ENCODE results near the gene ZFHX2. TPM values are rescaled to one million over a fixed set of nuclear protein-coding genes. Genes with fewer than 3 reads are reported as not detected.

Gene ZFHX2
- polyA plus RNA-seq, 1 donor (not counting 4 experiments of a cell fraction or from before 2014, with no cell fraction given), result 0.18 TPM

GRCh38 chr14:23544511-23545447 lies 6.8 kb downstream of the ZFHX2 start:
- H3K9me1 ChIP-seq (ENCODE audit: control insufficient read depth, extremely low read depth, insufficient read depth, low read length), result no peaks in the 10 kb centered on the region
- H3K4me1 ChIP-seq (ENCODE audit: control insufficient read depth, extremely low read depth, insufficient read depth, low read length), result no peaks in the 10 kb centered on the region
- no peak overlapping the region for H3K9ac ChIP-seq (ENCODE audit: control insufficient read depth, extremely low read depth, insufficient read depth, low read length)
- no peak overlapping the region for H3K4me3 ChIP-seq (ENCODE audit: control insufficient read depth in 2 of 3, extremely low read depth in 1 of 3, insufficient read depth in 2 of 3, low read depth in 1 of 3, low read length in 3 of 3)
- H3K79me2 ChIP-seq (ENCODE audit: control insufficient read depth, insufficient read depth, low read length), result no peaks in the 10 kb centered on the region
- no peaks in the 10 kb centered on the region for H3K36me3 ChIP-seq (ENCODE audit: control insufficient read depth in 2 of 2, extremely low read depth in 1 of 2, insufficient read depth in 2 of 2, low read length in 2 of 2)
- peaks cover 4% of the 10 kb centered on the region for H3K27me3 ChIP-seq (ENCODE audit: control insufficient read depth, extremely low read depth, insufficient read depth, low read length)
- TF ChIP-seq, protein P1, sequence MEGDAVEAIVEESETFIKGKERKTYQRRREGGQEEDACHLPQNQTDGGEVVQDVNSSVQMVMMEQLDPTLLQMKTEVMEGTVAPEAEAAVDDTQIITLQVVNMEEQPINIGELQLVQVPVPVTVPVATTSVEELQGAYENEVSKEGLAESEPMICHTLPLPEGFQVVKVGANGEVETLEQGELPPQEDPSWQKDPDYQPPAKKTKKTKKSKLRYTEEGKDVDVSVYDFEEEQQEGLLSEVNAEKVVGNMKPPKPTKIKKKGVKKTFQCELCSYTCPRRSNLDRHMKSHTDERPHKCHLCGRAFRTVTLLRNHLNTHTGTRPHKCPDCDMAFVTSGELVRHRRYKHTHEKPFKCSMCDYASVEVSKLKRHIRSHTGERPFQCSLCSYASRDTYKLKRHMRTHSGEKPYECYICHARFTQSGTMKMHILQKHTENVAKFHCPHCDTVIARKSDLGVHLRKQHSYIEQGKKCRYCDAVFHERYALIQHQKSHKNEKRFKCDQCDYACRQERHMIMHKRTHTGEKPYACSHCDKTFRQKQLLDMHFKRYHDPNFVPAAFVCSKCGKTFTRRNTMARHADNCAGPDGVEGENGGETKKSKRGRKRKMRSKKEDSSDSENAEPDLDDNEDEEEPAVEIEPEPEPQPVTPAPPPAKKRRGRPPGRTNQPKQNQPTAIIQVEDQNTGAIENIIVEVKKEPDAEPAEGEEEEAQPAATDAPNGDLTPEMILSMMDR (optimal IDR thresholded peaks at IDR 0.05 in 1 of 3, IDR thresholded peaks at IDR 0.05 in 1 of 3, conservative IDR thresholded peaks at IDR 0.05 in 1 of 3; ENCODE audit: extremely low read depth in 1 of 3, insufficient read depth in 2 of 3, low read length in 3 of 3), result no peak
- TF ChIP-seq EZH2 (IDR thresholded peaks at IDR 0.05; ENCODE audit: low read length), result no peak
- dilution Hi-C loops (cut with MboI; ENCODE audit: extremely low pct_ligation_motif_present, low sequenced_read_pairs), result no loop called here
- FAIRE-seq (no peak), DNase-seq (ENCODE audit: low read depth, low spot score) (no peak)
- no peaks in the 10 kb centered on the region for H4K20me1 ChIP-seq (ENCODE audit: control insufficient read depth, extremely low read depth, insufficient read depth, low read length)
- no peaks in the 10 kb centered on the region for H3K9me3 ChIP-seq (ENCODE audit: control insufficient read depth, low read depth, low read length)
- no peak overlapping the region for H3K4me2 ChIP-seq (ENCODE audit: control insufficient read depth, extremely low read depth, insufficient read depth, low read depth, low read length)
- H3K27ac ChIP-seq (ENCODE audit: control insufficient read depth, insufficient read depth, low read length), result no peak overlapping the region
- H2AFZ ChIP-seq (ENCODE audit: control insufficient read depth, low read length), result no peak overlapping the region

- H3K27ac ChIP-seq (ENCODE audit: control insufficient read depth, insufficient read depth, low read length), result no peak overlapping the region
- no peaks in the 10 kb centered on the region for H3K36me3 ChIP-seq (ENCODE audit: control insufficient read depth in 2 of 2, extremely low read depth in 1 of 2, insufficient read depth in 2 of 2, low read length in 2 of 2)
- H3K4me3 ChIP-seq (ENCODE audit: control insufficient read depth in 2 of 3, extremely low read depth in 1 of 3, insufficient read depth in 2 of 3, low read depth in 1 of 3, low read length in 3 of 3), result no peak overlapping the region
- H3K27me3 ChIP-seq (ENCODE audit: control insufficient read depth, extremely low read depth, insufficient read depth, low read length), result no peaks in the 10 kb centered on the region
- no peak overlapping the region for H2AFZ ChIP-seq (ENCODE audit: control insufficient read depth, low read length)
- FAIRE-seq (no peak), DNase-seq (ENCODE audit: low read depth, low spot score) (no peak)
- no peaks in the 10 kb centered on the region for H4K20me1 ChIP-seq (ENCODE audit: control insufficient read depth, extremely low read depth, insufficient read depth, low read length)
- dilution Hi-C loops (cut with MboI; ENCODE audit: extremely low pct_ligation_motif_present, low sequenced_read_pairs), result no loop called here
- H3K9me3 ChIP-seq (ENCODE audit: control insufficient read depth, low read depth, low read length), result no peaks in the 10 kb centered on the region
- H3K79me2 ChIP-seq (ENCODE audit: control insufficient read depth, insufficient read depth, low read length), result no peaks in the 10 kb centered on the region
- no peaks in the 10 kb centered on the region for H3K4me1 ChIP-seq (ENCODE audit: control insufficient read depth, extremely low read depth, insufficient read depth, low read length)
- H3K4me2 ChIP-seq (ENCODE audit: control insufficient read depth, extremely low read depth, insufficient read depth, low read depth, low read length), result no peak overlapping the region
- no peak overlapping the region for H3K9ac ChIP-seq (ENCODE audit: control insufficient read depth, extremely low read depth, insufficient read depth, low read length)
- no peak for TF ChIP-seq EZH2 (IDR thresholded peaks at IDR 0.05; ENCODE audit: low read length)
- TF ChIP-seq, protein P1 (optimal IDR thresholded peaks at IDR 0.05 in 1 of 3, IDR thresholded peaks at IDR 0.05 in 1 of 3, conservative IDR thresholded peaks at IDR 0.05 in 1 of 3; ENCODE audit: extremely low read depth in 1 of 3, insufficient read depth in 2 of 3, low read length in 3 of 3), result no peak
- H3K9me1 ChIP-seq (ENCODE audit: control insufficient read depth, extremely low read depth, insufficient read depth, low read length), result no peaks in the 10 kb centered on the region
Observed at GRCh38 chr14:23543403-23543802, 8.2 kb downstream of the ZFHX2 start.
